Smooth muscle cell (in vitro differentiated cells): ENCODE data around the gene PLA2G5. TPM values are rescaled to one million over a fixed set of nuclear protein-coding genes. Genes with fewer than 3 reads are reported as not detected.

Source experiments
- DNase-seq: peaks from one replicate; lab custom pipeline; 2025; ENCODE audit not compliant: unreplicated experiment; lab: John Stamatoyannopoulos, UW
- H2AFZ ChIP-seq: fragments of 200-600 bp; sonication (generic); 2 replicates; pipeline ENCODE4 v1.6.0; 2016; ENCODE audit warnings: antibody characterized with exemption, low read depth, mild to moderate bottlenecking
- H3F3A ChIP-seq: fragments of 200-600 bp; sonication (generic); 2 replicates; pipeline ENCODE4 v1.6.0; 2017; ENCODE audit warnings: antibody characterized with exemption, low read depth
- H3K27ac ChIP-seq: fragments of 200-600 bp; sonication (generic); 2 replicates; pipeline ENCODE4 v1.5.1; 2016; ENCODE audit warnings: low read depth, mild to moderate bottlenecking
- H3K27me3 ChIP-seq: fragments of 200-600 bp; sonication (generic); 2 replicates; pipeline ENCODE4 v1.6.1; 2016; ENCODE audit warnings: low read depth, mild to moderate bottlenecking
- H3K36me3 ChIP-seq: fragments of 200-600 bp; sonication (generic); 2 replicates; pipeline ENCODE4 v1.5.1; 2016; ENCODE audit warnings: low read depth
- H3K4me1 ChIP-seq: fragments of 200-600 bp; sonication (generic); 2 replicates; pipeline ENCODE4 v1.5.1; 2016; ENCODE audit warnings: low read depth
- H3K4me2 ChIP-seq: fragments of 200-600 bp; sonication (generic); 2 replicates; pipeline ENCODE4 v1.6.0; 2016; ENCODE audit warnings: mild to moderate bottlenecking
- H3K4me3 ChIP-seq: fragments of 200-600 bp; sonication (generic); 2 replicates; pipeline ENCODE4 v1.5.1; 2016; ENCODE audit warnings: mild to moderate bottlenecking
- H3K79me2 ChIP-seq: fragments of 200-600 bp; sonication (generic); 2 replicates; pipeline ENCODE4 v1.6.0; 2016; ENCODE audit warnings: low read depth, mild to moderate bottlenecking
- H3K9ac ChIP-seq: fragments of 200-600 bp; sonication (generic); 2 replicates; pipeline ENCODE4 v1.6.0; 2016; ENCODE audit warnings: low read depth
- H3K9me3 ChIP-seq: fragments of 200-600 bp; sonication (generic); replicated peaks from 2 replicates; pipeline ENCODE4 v1.5.1; 2016; ENCODE audit warnings: low read depth
- H4K20me1 ChIP-seq: fragments of 200-600 bp; sonication (generic); 2 replicates; pipeline ENCODE4 v1.6.0; 2016; ENCODE audit warnings: low read depth
- CTCF ChIP-seq: fragments of 200-600 bp; sonication (generic); IDR thresholded peaks from 2 replicates; pipeline ENCODE4 v1.5.1; 2017; ENCODE audit warnings: borderline replicate concordance, mild to moderate bottlenecking, antibody characterized with exemption; ENCODE audit not compliant: insufficient read depth, poor library complexity, severe bottlenecking
- WGBS: methylation state at CpG from one replicate; pipeline ENCODE4 v1.1.7; 2016; ENCODE audit warnings: low lambda C conversion rate; 5-methylcytosine and 5-hydroxymethylcytosine counted together
- polyA plus RNA-seq: library from polyadenylated mRNA; unstranded; fragments of >200 nt; fragmentation: Nextera tagmentation; extraction: Ambion mirVana; gene quantifications from 2 replicates; pipeline ENCODE4 v1.2.1, GENCODE V29; 2016
- total RNA-seq: library from RNA; depleted of rRNA; stranded (reverse); fragments of >200 nt; gene quantifications from 2 replicates; pipeline ENCODE4 v1.2.3, GENCODE V29; 2014

Gene PLA2G5
- total and polyA plus RNA-seq, 2 experiments from 2014 or later, result 0.22 to 0.64 TPM

- Histone ChIP-seq H3K4me2 (no peak overlapping the region), H3K9me3 (no peaks in the 10 kb centered on the region), H3K4me3 (no peak overlapping the region), H3K27ac (no peak overlapping the region), H3K27me3 (no peaks in the 10 kb centered on the region), H4K20me1 (no peaks in the 10 kb centered on the region), H3K36me3 (no peaks in the 10 kb centered on the region), H3F3A (no peaks in the 10 kb centered on the region), H3K4me1 (no peaks in the 10 kb centered on the region), H3K9ac (no peak overlapping the region), H2AFZ (no peak overlapping the region), H3K79me2 (no peaks in the 10 kb centered on the region)
- DNase-seq, result no peak
- 99% methylated on average over 8 of the region's 8 CpGs for WGBS
- TF ChIP-seq CTCF, result no peak
Observed at GRCh38 chr1:20081353-20081810, 11.4 kb downstream of the PLA2G5 start.

GRCh38 chr1:20082772-20083171 lies 12.8 kb downstream of the PLA2G5 start:
- no peaks in the 10 kb centered on the region for H3K9me3 ChIP-seq
- TF ChIP-seq CTCF, result no peak
- H3K27ac ChIP-seq, result no peak overlapping the region

GRCh38 chr1:20083178-20083944 lies 13.4 kb downstream of the PLA2G5 start:
- H3K36me3 ChIP-seq, result no peaks in the 10 kb centered on the region
- no peaks in the 10 kb centered on the region for H3F3A ChIP-seq
- no peaks in the 10 kb centered on the region for H3K79me2 ChIP-seq
- WGBS, result 94% methylated on average over 10 of the region's 10 CpGs
- no peak overlapping the region for H3K27ac ChIP-seq
- no peak for TF ChIP-seq CTCF
- H4K20me1 ChIP-seq, result no peaks in the 10 kb centered on the region
- H3K4me1 ChIP-seq, result no peaks in the 10 kb centered on the region
- no peak overlapping the region for H2AFZ ChIP-seq
- no peak overlapping the region for H3K9ac ChIP-seq
- no peaks in the 10 kb centered on the region for H3K9me3 ChIP-seq
- no peak for DNase-seq
- no peak overlapping the region for H3K4me3 ChIP-seq
- no peak overlapping the region for H3K4me2 ChIP-seq
- H3K27me3 ChIP-seq, result no peaks in the 10 kb centered on the region

More at GRCh38 chr1:20082772-20083171, 12.8 kb downstream of the PLA2G5 start:
- Histone ChIP-seq H3K4me1 (no peaks in the 10 kb centered on the region), H3K9ac (no peak overlapping the region), H3K4me3 (no peak overlapping the region), H2AFZ (no peak overlapping the region), H3K4me2 (no peak overlapping the region), H3F3A (no peaks in the 10 kb centered on the region), H3K27me3 (no peaks in the 10 kb centered on the region), H4K20me1 (no peaks in the 10 kb centered on the region), H3K36me3 (no peaks in the 10 kb centered on the region), H3K79me2 (no peaks in the 10 kb centered on the region)
- no peak for DNase-seq
- 92% methylated on average over 2 of the region's 2 CpGs for WGBS

- Histone ChIP-seq H3F3A (no peaks in the 10 kb centered on the region), H3K9me3 (no peaks in the 10 kb centered on the region), H3K27me3 (no peaks in the 10 kb centered on the region), H3K4me2 (no peak overlapping the region), H3K27ac (no peak overlapping the region), H3K4me1 (no peaks in the 10 kb centered on the region), H3K4me3 (no peak overlapping the region), H4K20me1 (no peaks in the 10 kb centered on the region), H3K79me2 (no peaks in the 10 kb centered on the region), H3K36me3 (no peaks in the 10 kb centered on the region), H3K9ac (no peak overlapping the region), H2AFZ (no peak overlapping the region)
- WGBS, result 100% methylated on average over 1 of the region's 1 CpG
- DNase-seq, result no peak
- TF ChIP-seq CTCF, result no peak
Observed at GRCh38 chr1:20086800-20087199, 16.8 kb downstream of the PLA2G5 start.
